ENCODE measurements around the gene PGS1. TPM values are rescaled to one million over a fixed set of nuclear protein-coding genes. Genes with fewer than 3 reads are reported as not detected.
A peak's percentile ranks its signal among the peaks of the same experiment; 100 is the strongest.

PGS1 gene
- total and polyA plus RNA-seq, 2 of the 8 experiments (the other 6 are each of a cell fraction or from before 2014, with no cell fraction given): 46.7 to 60.0 TPM

DNA sequence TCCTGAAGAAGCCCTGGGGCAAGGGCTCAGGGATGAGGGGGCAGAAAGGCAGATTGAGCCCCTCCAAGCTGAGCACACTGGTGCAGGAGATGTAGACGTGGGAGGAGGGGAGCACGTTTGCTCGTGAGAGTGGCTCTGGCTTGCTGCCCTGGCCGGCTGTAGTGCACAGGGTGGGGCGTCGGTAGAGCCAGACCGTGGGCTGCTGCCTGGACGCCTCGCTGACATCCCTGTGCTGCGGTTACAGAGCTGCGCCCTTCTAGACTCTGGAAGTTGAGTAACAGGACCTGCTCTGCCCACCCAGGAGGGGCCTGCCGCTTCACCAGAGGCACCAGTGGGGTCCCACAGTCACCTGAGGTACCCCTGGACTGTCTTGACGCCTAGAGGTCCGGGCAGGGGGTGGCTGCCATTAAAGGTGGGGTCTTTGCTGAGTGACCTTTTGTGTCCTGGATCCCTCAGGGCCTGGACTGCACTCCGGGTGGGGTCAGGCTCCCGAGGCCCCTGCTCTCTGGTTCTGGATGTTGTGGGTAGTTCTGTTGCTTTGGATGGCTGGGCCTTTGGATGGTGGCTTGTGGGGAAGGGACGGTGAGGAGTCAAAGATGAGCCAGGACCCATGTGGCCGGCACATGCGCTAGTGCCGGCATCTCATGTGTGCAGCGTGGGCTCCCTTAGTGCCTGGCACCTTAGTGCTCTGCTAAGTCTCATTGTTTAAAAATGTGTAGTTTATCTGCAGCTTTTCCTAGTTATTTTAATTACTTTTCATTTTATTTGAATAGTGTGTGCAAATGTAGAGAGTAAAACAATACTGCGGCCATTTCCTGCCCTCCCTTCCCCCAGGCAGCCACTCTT, 41.7 kb downstream of the PGS1 start:
- H4K8ac ChIP-seq (ENCODE audit: extremely low read depth, insufficient read depth, low read length): peak overlapping the region; percentile 78; the same call in 1 of the 2 replicates
- 84% methylated on average over 20 of the region's 22 CpGs; no CpG with 5 or more reads in 1 of the 2 experiments for WGBS, 2 experiments (ENCODE audit: extremely low coverage in 1 of 2, insufficient coverage in 1 of 2, insufficient read length in 1 of 2, insufficient replicate concordance in 2 of 2, low coverage in 1 of 2, low lambda C conversion rate in 2 of 2, missing lambda C conversion rate in 1 of 2)
- peaks cover 4% of the 10 kb centered on the region for H3K79me1 ChIP-seq (ENCODE audit: low read depth, low read length)
- H3K23me2 ChIP-seq (ENCODE audit: low read depth, low read length): no peaks in the 10 kb centered on the region; the same call in 1 of the 2 replicates
- H3K36me3 ChIP-seq (ENCODE audit: control insufficient read depth in 2 of 4, insufficient read depth in 4 of 4, low read length in 3 of 4): peaks cover 11 to 43% (median 28%) of the 10 kb centered on the region in 4 experiments; a peak in 7 of 8 replicates
- ChIA-PET CTCF (ENCODE audit: partially characterized antibody) (interaction anchor here (0.7 to 13.7 kb wide), 19 partner anchors 8 to 170 kb away, joined by 3 to 257 read pairs (median 4); partner anchors contain the start of gene SOCS3), POLR2A (ENCODE audit: partially characterized antibody) (interaction anchor here (0.9 to 1.2 kb wide), 2 partner anchors 24 to 62 kb away, joined by 4 read pairs; no protein-coding TSS in a partner anchor)
- H4K20me1 ChIP-seq (replicated peaks in 1 of 2; ENCODE audit: control insufficient read depth in 1 of 2, insufficient read depth in 2 of 2, low read length in 2 of 2): peaks cover 10 to 11% of the 10 kb centered on the region in 2 experiments
- H3K9ac ChIP-seq (replicated peaks in 1 of 4; ENCODE audit: extremely low read depth in 1 of 4, low read depth in 3 of 4, low read length in 3 of 4): no peak overlapping the region
- no peak overlapping the region for H2AFZ ChIP-seq (ENCODE audit: low read length)
- no peak overlapping the region for H3K4me2 ChIP-seq (ENCODE audit: insufficient read depth in 1 of 2, low read depth in 2 of 2, low read length in 2 of 2)
- H2BK15ac ChIP-seq (ENCODE audit: low read length): no peak overlapping the region
- no peak overlapping the region for H3K18ac ChIP-seq (ENCODE audit: extremely low read depth, low read length)
- H3K27ac ChIP-seq (ENCODE audit: low read depth, low read length): no peak overlapping the region
- no peak overlapping the region for H3K14ac ChIP-seq (ENCODE audit: insufficient read length)
- H3K4me3 ChIP-seq (ENCODE audit: extremely low read depth in 1 of 4, insufficient read depth in 2 of 4, low read depth in 3 of 4, low read length in 4 of 4): no peak overlapping the region
- H3K9me3 ChIP-seq (ENCODE audit: insufficient read depth in 2 of 2, low read depth in 1 of 2, low read length in 1 of 2): no peaks in the 10 kb centered on the region
- no peak overlapping the region for H3K56ac ChIP-seq (replicated peaks; ENCODE audit: insufficient read length, low read depth, low read length)
- H3K27me3 ChIP-seq (replicated peaks in 1 of 4; ENCODE audit: control insufficient read depth in 3 of 4, extremely low read depth in 1 of 4, insufficient read depth in 3 of 4, low read length in 3 of 4): no peaks in the 10 kb centered on the region
- no peak overlapping the region for H4K5ac ChIP-seq (ENCODE audit: insufficient read length, low read depth, low read length)
- no peak overlapping the region for H3K4ac ChIP-seq (replicated peaks; ENCODE audit: insufficient read length, low read depth, low read length)
- no peak for TF ChIP-seq FOSL1 (IDR thresholded peaks at IDR 0.05; ENCODE audit: insufficient read depth, low read depth, low read length)
- TF ChIP-seq, protein P1, sequence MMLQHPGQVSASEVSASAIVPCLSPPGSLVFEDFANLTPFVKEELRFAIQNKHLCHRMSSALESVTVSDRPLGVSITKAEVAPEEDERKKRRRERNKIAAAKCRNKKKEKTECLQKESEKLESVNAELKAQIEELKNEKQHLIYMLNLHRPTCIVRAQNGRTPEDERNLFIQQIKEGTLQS (IDR thresholded peaks at IDR 0.05; ENCODE audit: insufficient read depth, low read depth, low read length): no peak
- no peak for TF ChIP-seq SIN3A (conservative IDR thresholded peaks at IDR 0.05 in 1 of 2, IDR thresholded peaks at IDR 0.05 in 1 of 2; ENCODE audit: low read depth in 1 of 2, low read length in 2 of 2)
- no peak for TF ChIP-seq CBX8 (IDR thresholded peaks at IDR 0.05; ENCODE audit: borderline replicate concordance, low read depth, low read length)
- TF ChIP-seq NANOG (IDR thresholded peaks at IDR 0.05; ENCODE audit: insufficient read depth, low read depth, low read length, poor library complexity, severe bottlenecking): no peak
- H3K23ac ChIP-seq (ENCODE audit: insufficient read length): no peak overlapping the region
- no peak for DNase-seq (ENCODE audit: low read depth in 1 of 2, low spot score in 2 of 2)
- no peak overlapping the region for H2BK120ac ChIP-seq (replicated peaks; ENCODE audit: low read depth, low read length)
- H2BK12ac ChIP-seq (ENCODE audit: low read depth, low read length): no peak overlapping the region
- peaks cover 0 to 17% of the 10 kb centered on the region in 2 experiments; a peak in 2 of 4 replicates for H3K79me2 ChIP-seq (ENCODE audit: control insufficient read depth in 1 of 2, insufficient read depth in 2 of 2, low read length in 2 of 2)
- no peak overlapping the region for H2BK20ac ChIP-seq (ENCODE audit: low read length)
- FAIRE-seq: no peak
- 0 out of 2 replicates have a peak overlapping the region, but pooled peaks have one; percentile 39 for H2BK5ac ChIP-seq (ENCODE audit: low read depth, low read length)
- no peak overlapping the region for H4K91ac ChIP-seq (replicated peaks; ENCODE audit: insufficient read length, low read length)
- H3K4me1 ChIP-seq (replicated peaks in 1 of 4; ENCODE audit: control insufficient read depth in 3 of 4, insufficient read depth in 4 of 4, low read length in 3 of 4): peaks cover 0 to 7% (median 0%) of the 10 kb centered on the region in 4 experiments; a peak in 3 of 7 replicates
- no peak overlapping the region for H2AK5ac ChIP-seq (ENCODE audit: low read depth, low read length)
